Spinal cord (tissue), 10 donors: ENCODE measurements around the gene SDC3. TPM values are rescaled to one million over a fixed set of nuclear protein-coding genes. Genes with fewer than 3 reads are reported as not detected.

Source experiments
- DNase-seq, 6 donors: peaks; one replicate each; pipeline versions ENCODE4 v3.0.0 to v3.0.0-alpha.2; 2013 to 2015; ENCODE audit warnings: low spot score in 6 of 6, low read depth in 4 of 6
- H3K27ac ChIP-seq: one replicate; pipeline ENCODE4 v1.5.1; 2013; ENCODE audit warnings: low read depth, low read length, control low read depth
- H3K27me3 ChIP-seq: one replicate; pipeline ENCODE4 v1.6.1; 2013; ENCODE audit warnings: low read length; ENCODE audit not compliant: control insufficient read depth, insufficient read depth
- H3K36me3 ChIP-seq: one replicate; pipeline ENCODE4 v1.6.1; 2013; ENCODE audit warnings: low read length; ENCODE audit not compliant: control insufficient read depth, insufficient read depth
- H3K4me1 ChIP-seq: one replicate; pipeline ENCODE4 v1.6.1; 2013; ENCODE audit warnings: low read length; ENCODE audit not compliant: control insufficient read depth, insufficient read depth
- H3K4me3 ChIP-seq: one replicate; pipeline ENCODE4 v1.5.1; 2013; ENCODE audit warnings: low read depth, low read length, control low read depth
- H3K9me3 ChIP-seq: one replicate; pipeline ENCODE4 v1.6.1; 2013; ENCODE audit warnings: low read length; ENCODE audit not compliant: control insufficient read depth, insufficient read depth
- WGBS: methylation state at CpG from one replicate; pipeline ENCODE4 v1.1.5; 2013; ENCODE audit warnings: missing lambda C conversion rate; ENCODE audit not compliant: insufficient coverage; 5-methylcytosine and 5-hydroxymethylcytosine counted together
- polyA plus RNA-seq, 2 donors: library from polyadenylated mRNA; unstranded; fragments of 120-200 nt; gene quantifications; one replicate each; pipeline ENCODE4 v1.2.1, GENCODE V29; 2013; ENCODE audit not compliant: insufficient read length in 2 of 2
- total RNA-seq, 2 donors: library from RNA; depleted of rRNA in 1 of 2; stranded (reverse); fragments of 120-200 nt in 1 of 2; fragments of >200 nt in 1 of 2; gene quantifications; one replicate each; pipeline versions ENCODE4 v1.2.3 to v1.2.4, GENCODE V29; 2013 to 2014
- donor health status: healthy.

SDC3 gene
- total and polyA plus RNA-seq, 4 donors: 99.3 to 465 (median 261) TPM

- peak overlapping the region; percentile 70 for H3K27ac ChIP-seq
These were observed 6.6 kb downstream of the SDC3 start for GRCh38 chr1:30901798-30902581.

GRCh38 chr1:30900931-30901560 is 7.5 kb downstream of the SDC3 start:
- WGBS: 83% methylated on average over 1 of the region's 3 CpGs
- no peak overlapping the region for H3K27ac ChIP-seq
- peaks cover 76% of the 10 kb centered on the region for H3K4me1 ChIP-seq

More at GRCh38 chr1:30901798-30902581, 6.6 kb downstream of the SDC3 start:
- Histone ChIP-seq H3K9me3 (no peaks in the 10 kb centered on the region), H3K4me3 (no peak overlapping the region), H3K4me1 (peaks cover 85% of the 10 kb centered on the region), H3K27me3 (no peaks in the 10 kb centered on the region), H3K36me3 (peaks cover 25% of the 10 kb centered on the region)
- 47% methylated on average over 6 of the region's 11 CpGs for WGBS
- no peak for DNase-seq

GRCh38 chr1:30900486-30900885 is 8.1 kb downstream of the SDC3 start:
- H3K4me1 ChIP-seq: peaks cover 78% of the 10 kb centered on the region
- H3K27ac ChIP-seq: no peak overlapping the region
- no peaks in the 10 kb centered on the region for H3K27me3 ChIP-seq

More at GRCh38 chr1:30900931-30901560, 7.5 kb downstream of the SDC3 start:
- DNase-seq: no peak
- Histone ChIP-seq H3K36me3 (peaks cover 25% of the 10 kb centered on the region), H3K27me3 (no peaks in the 10 kb centered on the region), H3K4me3 (no peak overlapping the region), H3K9me3 (no peaks in the 10 kb centered on the region)

GRCh38 chr1:30899577-30900389 is 8.8 kb downstream of the SDC3 start:
- no peak for DNase-seq
- WGBS: 52% methylated on average over 7 of the region's 13 CpGs

More at GRCh38 chr1:30900486-30900885, 8.1 kb downstream of the SDC3 start:
- peak in 1 of 6 donors; percentile 86 for DNase-seq
- Histone ChIP-seq H3K4me3 (no peak overlapping the region), H3K9me3 (no peaks in the 10 kb centered on the region), H3K36me3 (peaks cover 29% of the 10 kb centered on the region)
- 29% methylated on average over 5 of the region's 6 CpGs for WGBS

GRCh38 chr1:30898031-30898815 is 10.3 kb downstream of the SDC3 start:
- WGBS: 81% methylated on average over 10 of the region's 10 CpGs
- H3K4me3 ChIP-seq: no peak overlapping the region
- no peaks in the 10 kb centered on the region for H3K9me3 ChIP-seq
- DNase-seq: no peak
- H3K27me3 ChIP-seq: no peaks in the 10 kb centered on the region
- H3K27ac ChIP-seq: no peak overlapping the region
- peaks cover 77% of the 10 kb centered on the region for H3K4me1 ChIP-seq
- peaks cover 42% of the 10 kb centered on the region for H3K36me3 ChIP-seq

More at GRCh38 chr1:30899577-30900389, 8.8 kb downstream of the SDC3 start:
- no peak overlapping the region for H3K27ac ChIP-seq
- no peaks in the 10 kb centered on the region for H3K9me3 ChIP-seq
- no peak overlapping the region for H3K4me3 ChIP-seq
- peaks cover 82% of the 10 kb centered on the region for H3K4me1 ChIP-seq
- H3K36me3 ChIP-seq: peaks cover 35% of the 10 kb centered on the region
- no peaks in the 10 kb centered on the region for H3K27me3 ChIP-seq

- H3K9me3 ChIP-seq: no peaks in the 10 kb centered on the region
- no peak for DNase-seq
- H3K27ac ChIP-seq: no peak overlapping the region
- H3K36me3 ChIP-seq: peaks cover 38% of the 10 kb centered on the region
- no peaks in the 10 kb centered on the region for H3K27me3 ChIP-seq
- no peak overlapping the region for H3K4me3 ChIP-seq
- peaks cover 77% of the 10 kb centered on the region for H3K4me1 ChIP-seq
- WGBS: 76% methylated on average over 2 of the region's 2 CpGs
These were observed 11.7 kb downstream of the SDC3 start for GRCh38 chr1:30896905-30897304.

- Histone ChIP-seq H3K27ac (no peak overlapping the region), H3K4me1 (peaks cover 77% of the 10 kb centered on the region), H3K9me3 (no peaks in the 10 kb centered on the region), H3K36me3 (peaks cover 42% of the 10 kb centered on the region), H3K4me3 (no peak overlapping the region), H3K27me3 (no peaks in the 10 kb centered on the region)
- no peak for DNase-seq
- 24% methylated on average over 2 of the region's 6 CpGs for WGBS
These were observed 12.5 kb downstream of the SDC3 start for GRCh38 chr1:30895944-30896660.

GRCh38 chr1:30895382-30895943 is 13.1 kb downstream of the SDC3 start:
- peaks cover 77% of the 10 kb centered on the region for H3K4me1 ChIP-seq
- no peaks in the 10 kb centered on the region for H3K27me3 ChIP-seq
- no peak overlapping the region for H3K27ac ChIP-seq
- no peaks in the 10 kb centered on the region for H3K9me3 ChIP-seq
- 78% methylated on average over 2 of the region's 6 CpGs for WGBS
- no peak for DNase-seq
- no peak overlapping the region for H3K4me3 ChIP-seq
- peaks cover 40% of the 10 kb centered on the region for H3K36me3 ChIP-seq
